ENCODE data around the gene MYORG. TPM values are rescaled to one million over a fixed set of nuclear protein-coding genes. Genes with fewer than 3 reads are reported as not detected.
"Not testable (repeated sequence)": the region's sequence is repeated elsewhere in the genome, so short reads cannot be mapped to it uniquely, and the experiment has no call there.

The MYORG gene
- total RNA-seq, 1 donor from 2014 or later: 94.5 TPM

GRCh38 chr9:34368796-34369195, 7.9 kb downstream of the MYORG start:
- not testable (repeated sequence) for DNase-seq (ENCODE audit: low spot score)

DNA sequence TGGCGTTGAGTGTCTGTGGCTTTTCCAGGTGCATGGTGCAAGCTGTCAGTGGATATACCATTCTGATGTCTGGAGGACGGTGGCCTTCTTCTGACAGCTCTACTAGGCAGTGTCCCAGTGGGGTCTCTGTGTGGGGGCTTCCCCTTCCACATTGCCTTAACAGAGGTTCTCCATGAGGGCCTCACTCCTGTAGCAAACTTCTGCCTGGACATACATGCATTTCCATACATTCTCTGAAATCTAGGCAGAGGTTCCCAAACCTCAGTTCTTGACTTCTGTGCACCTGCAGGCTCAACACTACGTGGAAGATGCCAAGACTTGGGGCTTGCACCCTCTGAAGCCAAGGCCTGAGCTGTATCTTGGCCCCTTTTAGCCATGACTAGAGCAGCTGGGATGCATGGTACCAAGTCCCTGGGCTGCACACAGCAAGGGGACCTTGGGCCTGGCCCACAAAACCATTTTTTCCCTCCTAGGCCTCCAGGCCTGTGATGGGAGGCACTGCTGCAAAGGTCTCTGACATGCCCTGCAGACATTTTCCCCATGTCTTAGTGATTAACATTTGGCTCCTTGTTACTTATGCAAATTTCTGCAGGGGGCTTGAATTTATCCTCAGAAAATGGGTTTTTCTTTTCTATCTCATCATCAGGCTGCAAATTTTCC, 8.8 kb downstream of the MYORG start:
- not testable (repeated sequence) for DNase-seq (ENCODE audit: low spot score)

DNA sequence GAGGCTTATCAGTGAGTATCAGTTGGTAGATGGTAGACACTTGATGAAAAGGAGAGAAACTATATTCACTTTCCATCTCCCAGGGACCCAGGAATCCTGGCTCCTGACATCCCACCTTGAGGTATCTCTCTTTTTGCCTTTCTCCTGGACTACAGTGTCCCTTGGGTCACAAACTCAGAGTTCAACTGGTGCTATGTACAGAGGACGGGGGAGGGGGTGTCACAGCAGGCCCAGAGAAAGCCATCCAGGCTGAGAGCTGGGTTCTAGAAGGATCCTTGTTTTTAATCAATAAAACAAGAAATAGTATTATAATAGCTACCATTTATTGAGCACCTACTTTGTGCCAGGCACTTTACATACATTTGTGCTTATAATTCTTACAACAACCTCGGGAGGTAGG, 10.3 kb downstream of the MYORG start:
- no peak for DNase-seq (ENCODE audit: low spot score)

DNA sequence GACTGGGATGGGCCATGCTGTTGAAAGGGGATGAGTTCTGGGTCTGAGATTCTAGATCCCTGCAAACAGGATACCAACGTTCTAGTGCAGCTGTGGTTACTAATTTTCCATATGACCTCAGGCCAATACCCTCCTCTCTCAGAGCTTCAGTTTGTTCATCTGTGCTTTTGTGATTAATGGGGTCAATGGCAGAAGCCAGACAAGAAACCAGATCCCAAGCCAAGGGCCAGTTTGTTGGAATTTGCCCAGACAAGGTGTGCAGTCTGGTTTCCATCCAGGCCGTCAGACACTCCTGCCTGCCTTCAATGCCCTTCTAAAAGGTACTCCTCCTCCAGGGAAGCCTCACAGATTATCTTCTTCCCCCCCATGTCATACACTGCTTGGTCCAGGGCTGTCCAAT, 11.4 kb downstream of the MYORG start:
- DNase-seq (ENCODE audit: low spot score): no peak

- no peak for DNase-seq (ENCODE audit: low spot score)
Observed at GRCh38 chr9:34363619-34364351, 12.9 kb downstream of the MYORG start.

GRCh38 chr9:34362614-34363214, 14.0 kb downstream of the MYORG start:
- no peak for DNase-seq (ENCODE audit: low spot score)

DNA sequence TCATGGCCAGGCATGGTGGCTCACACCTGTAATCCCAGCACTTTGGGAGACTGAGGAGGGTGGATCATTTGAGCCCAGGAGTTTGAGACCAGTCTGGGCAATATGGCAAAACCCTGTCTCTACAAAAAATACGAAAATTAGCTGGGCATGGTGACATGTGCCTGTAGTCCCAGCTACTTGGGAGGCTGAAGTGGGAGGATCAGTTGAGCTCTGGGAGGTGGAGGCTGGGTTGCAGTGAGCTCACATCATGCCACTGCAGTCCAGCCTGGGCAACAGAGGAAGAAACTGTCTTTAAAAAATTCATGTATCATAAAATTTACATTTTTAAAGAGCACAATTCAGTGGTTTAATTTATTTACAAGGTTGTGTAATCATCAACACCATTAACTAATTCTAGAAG, 23.7 kb downstream of the MYORG start:
- DNase-seq (ENCODE audit: low spot score): not testable (repeated sequence)

- not testable (repeated sequence) for DNase-seq (ENCODE audit: low spot score)
Observed at GRCh38 chr9:34352122-34352652, 24.5 kb downstream of the MYORG start.

- DNase-seq (ENCODE audit: low spot score): no peak
Observed at GRCh38 chr9:34349324-34349723, 27.4 kb downstream of the MYORG start.

- no peak for DNase-seq (ENCODE audit: low spot score)
Observed at GRCh38 chr9:34347800-34348158, 28.9 kb downstream of the MYORG start.

DNA sequence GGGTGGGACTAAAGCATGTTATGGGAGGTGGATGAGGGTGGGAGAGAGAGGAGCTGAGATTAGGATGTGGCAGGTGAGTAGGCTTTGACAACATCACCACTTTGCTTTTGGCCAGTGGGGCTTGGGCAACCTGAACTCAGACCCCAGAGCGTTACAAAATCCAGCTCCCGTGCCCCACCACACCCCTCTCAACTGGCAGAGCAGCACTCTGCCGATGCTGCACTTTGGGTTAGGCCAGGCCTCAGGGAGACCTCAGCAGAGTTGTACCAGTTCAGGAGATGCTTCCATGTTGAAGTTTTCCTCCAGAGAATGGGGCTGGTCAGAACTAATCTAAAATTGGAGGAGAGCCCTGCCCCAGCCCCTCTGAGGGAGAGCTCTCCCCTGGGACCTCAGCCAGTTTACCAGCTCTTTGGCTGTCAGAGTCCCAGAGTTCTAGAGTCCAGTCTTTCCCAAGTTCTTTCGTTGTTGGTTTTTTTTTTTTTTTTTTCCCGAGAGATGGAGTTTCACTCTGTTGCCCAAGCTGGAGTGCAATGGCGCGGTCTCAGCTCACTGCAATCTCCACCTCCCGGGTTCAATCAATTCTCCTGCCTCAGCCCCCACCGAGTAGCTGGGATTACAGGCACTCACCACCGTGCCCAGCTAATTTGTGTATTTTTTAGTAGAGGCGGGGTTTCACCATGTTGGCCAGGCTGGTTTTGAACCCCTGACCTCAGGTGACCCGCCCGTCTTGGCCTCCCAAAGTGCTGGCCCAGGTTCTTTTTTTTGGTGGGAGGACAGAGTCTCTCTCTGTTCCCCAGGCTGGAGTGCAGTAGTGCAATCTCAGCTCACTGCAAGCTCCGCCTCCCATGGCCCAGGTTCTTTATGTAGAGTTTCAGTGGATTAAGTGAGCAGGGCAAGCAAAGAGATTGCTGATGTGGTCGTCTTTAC, 29.6 kb downstream of the MYORG start:
- DNase-seq (ENCODE audit: low spot score): no peak

DNA sequence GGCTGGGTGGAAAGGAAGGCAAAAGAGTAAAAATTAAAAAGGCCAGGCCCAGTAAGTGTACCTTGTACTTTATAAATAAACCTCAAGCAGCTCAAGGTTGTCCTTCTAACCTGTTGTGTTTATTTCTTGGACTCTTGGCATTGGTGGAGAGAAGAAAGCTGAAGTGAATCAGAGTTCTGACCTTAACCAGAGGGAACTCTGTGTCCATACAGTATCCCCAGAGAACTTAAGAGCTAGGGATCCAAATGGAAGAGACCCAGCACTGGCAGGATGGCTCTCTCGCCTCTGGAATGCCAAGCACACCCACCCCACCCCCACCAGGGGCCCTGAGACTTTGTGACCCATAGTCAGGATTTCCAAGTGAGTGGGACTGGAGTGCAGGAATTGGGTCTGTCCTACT, 33.1 kb downstream of the MYORG start:
- DNase-seq (ENCODE audit: low spot score): no peak

GRCh38 chr9:34343090-34343489, 33.6 kb downstream of the MYORG start:
- peak; percentile 84 for DNase-seq (ENCODE audit: low spot score)

DNA sequence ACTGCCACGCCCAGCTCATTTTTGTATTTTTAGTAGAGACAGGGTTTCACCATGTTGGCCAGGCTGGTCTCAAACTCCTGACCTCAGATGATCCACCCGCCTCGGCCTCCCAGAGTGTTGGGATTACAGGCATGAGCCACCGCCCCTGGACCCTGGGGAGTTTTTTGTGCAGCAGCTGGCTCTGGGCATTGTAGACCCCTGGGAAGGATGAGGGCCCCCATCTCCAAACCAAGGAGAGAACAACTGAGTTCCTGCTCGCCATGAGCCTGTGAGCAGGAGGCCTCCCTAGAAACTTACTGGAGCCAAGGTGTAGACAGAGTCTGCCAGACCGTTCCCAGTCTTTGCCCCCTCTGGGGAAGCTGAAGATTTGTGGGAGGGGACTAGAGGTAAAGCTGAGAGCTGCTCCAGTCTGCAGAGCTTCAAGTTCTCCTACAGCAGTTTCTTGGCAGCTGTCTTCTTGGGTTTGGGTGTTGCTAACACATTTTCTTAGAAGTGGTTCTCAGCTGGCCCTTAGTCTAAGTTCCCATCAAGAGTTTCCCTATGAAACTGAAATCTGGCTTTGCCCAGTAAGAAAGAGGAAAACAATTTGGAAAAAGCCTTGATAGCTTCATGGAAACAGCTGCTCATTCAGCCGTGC, 34.9 kb downstream of the MYORG start:
- DNase-seq (ENCODE audit: low spot score): no peak

GRCh38 chr9:34338665-34339385, 37.9 kb downstream of the MYORG start:
- no peak for DNase-seq (ENCODE audit: low spot score)

- not testable (repeated sequence) for DNase-seq (ENCODE audit: low spot score)
Observed at GRCh38 chr9:34338079-34338478, 38.6 kb downstream of the MYORG start.

- no peak for DNase-seq (ENCODE audit: low spot score)
Observed at GRCh38 chr9:34337403-34337802, 39.3 kb downstream of the MYORG start.

- DNase-seq (ENCODE audit: low spot score): no peak
Observed at GRCh38 chr9:34335376-34335775, 41.3 kb downstream of the MYORG start.

DNA sequence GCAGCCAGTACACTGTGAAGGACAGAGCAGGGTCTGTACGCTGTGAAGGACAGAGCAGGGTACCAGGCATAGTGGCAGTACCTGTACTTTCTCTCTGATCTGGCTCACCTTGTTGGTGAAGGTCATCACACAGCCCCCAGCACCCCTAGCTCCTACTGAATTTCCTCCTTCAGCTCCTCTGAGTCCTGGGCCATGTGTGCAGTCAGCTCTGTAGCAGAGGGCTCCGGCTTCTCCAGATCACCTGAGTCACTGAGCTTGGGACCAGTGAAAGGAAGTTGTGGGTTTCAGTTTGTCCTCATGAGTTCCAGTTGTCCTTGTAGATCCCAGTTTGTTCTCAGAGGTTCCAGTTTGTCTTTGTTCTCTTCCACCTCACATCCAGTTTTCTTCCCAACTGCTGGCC, 41.8 kb downstream of the MYORG start:
- DNase-seq (ENCODE audit: low spot score): no peak

DNA sequence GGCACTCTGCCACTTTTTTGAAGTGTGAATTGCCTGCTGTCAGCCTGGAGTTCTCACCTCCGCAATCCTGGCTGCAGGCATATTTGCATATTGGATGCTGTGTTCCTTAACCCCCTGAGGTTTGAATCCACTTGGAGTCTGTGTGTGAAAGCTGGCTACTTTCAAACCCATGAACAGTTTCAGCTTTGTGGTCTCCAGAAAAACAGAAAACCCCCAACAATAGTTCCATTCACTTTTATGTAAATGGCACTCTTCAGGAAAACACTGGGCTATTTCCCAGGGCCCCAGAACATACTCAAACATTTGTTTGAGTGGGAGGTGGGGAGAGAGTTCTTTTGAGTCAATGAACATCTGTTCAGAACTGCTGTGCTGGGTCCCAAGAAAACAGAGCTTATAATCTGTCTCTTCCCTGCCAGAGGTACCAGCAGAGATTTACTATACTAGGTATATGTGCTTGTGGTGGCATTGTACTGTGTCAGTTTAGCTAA, 42.3 kb downstream of the MYORG start:
- no peak for DNase-seq (ENCODE audit: low spot score)
